CD4-positive, alpha-beta T cell treated with Interleukin-6 for 4 hours (primary cell): ENCODE results near the gene ADIPOR2.
"Not testable (repeated sequence)": the region's sequence is repeated elsewhere in the genome, so short reads cannot be mapped to it uniquely, and the experiment has no call there.

Experiments
- DNase-seq: peaks from one replicate; pipeline ENCODE4 v3.0.0-alpha.2; 2020; ENCODE audit warnings: mixed read lengths

Gene ADIPOR2

DNA sequence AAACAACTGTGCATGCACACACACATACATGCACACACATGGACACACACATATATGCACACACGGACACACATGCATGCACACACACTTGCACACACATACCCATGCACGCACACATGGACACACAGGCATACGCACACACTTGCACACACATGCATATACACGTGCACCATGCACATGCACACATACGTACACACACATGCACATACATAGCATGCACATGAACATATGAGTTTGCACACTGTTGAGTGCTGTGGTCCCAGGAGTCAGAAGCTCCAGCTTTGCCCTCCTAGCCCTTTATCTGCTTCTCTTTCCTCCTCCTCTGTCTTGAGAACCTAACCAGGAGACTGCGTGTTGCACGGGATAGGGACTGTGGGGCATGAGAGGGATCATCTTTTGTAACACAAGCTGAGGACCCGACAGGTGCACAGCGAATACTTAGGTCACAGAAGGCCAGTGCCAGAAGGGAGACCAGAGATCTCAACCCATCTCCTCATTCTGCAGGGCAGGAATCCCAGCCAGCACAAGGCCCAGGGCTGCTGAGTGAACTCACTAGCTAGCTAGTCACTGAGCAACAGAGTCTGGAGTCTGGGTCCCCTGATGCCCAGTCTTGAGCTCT is 126.0 kb downstream of the ADIPOR2 start:
- no peak for DNase-seq

GRCh38 chr12:1817928-1818327 is 127.1 kb downstream of the ADIPOR2 start:
- DNase-seq: not testable (repeated sequence)

- no peak for DNase-seq
These were observed 128.2 kb downstream of the ADIPOR2 start for GRCh38 chr12:1819050-1819449.

DNA sequence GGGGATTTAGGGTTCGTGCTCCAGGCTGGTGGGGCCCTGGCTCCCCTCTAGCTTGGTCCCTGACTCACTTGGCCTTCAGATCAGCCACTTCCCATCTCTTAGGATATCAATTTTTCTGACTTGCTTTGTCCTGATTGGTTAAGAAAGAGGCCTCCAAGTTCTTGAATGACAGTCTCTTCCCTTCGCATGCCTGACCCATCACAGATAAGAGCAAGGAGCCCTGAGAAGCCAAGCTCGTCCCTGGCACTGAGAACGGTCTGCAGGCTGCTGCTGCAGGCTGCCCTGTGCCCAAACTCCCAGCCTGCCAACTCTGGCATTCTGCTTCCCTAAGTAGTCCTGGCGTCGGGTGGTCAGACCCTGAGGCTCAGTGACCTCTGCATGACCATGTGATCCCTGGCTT is 128.7 kb downstream of the ADIPOR2 start:
- DNase-seq: no peak

DNA sequence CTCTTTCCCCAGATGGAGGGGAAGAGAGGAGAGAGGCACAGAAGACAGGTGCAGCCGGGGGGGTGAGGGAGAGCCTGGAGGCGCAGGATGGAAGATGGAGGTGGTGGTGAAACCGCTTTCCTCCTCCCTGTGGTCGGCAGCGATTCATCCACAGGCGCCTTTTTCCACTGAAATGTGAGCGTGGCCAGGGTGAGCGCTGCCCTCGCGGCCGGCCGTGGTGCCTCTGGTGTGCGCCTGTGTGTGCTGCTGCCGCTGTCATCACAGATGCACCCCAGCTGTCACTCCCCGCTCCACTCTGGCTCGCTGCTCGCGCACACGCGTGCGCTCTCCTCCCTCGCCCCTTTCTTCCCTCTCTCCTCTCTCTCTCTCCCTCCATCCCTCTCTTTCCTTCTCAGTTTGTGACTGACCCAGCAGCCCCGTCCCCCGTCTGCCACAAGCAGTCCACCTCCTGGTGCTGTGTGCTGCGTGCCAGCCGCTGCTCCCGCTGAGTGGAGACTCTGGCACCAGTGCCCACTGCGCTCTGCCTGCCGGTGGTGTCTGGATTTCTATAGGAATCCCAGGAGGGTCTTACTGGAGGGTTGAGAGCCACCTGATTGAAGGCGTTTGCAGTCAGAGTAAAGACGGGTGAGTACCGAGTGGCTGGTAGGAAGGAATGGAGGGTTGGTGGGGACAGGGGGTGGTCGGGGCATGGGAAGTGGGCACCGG is 129.5 kb downstream of the ADIPOR2 start, which contains the start of gene LRTM2:
Gene LRTM2, plus strand, starts transcription at position 375 of the 705 bp plus-strand sequence. CDS start 7,584 bp downstream, outside the sequence.
- DNase-seq: no peak

- DNase-seq: no peak
These were observed 130.0 kb downstream of the ADIPOR2 start for GRCh38 chr12:1820896-1821291.

- no peak for DNase-seq
These were observed 130.9 kb downstream of the ADIPOR2 start for GRCh38 chr12:1821805-1822204.

DNA sequence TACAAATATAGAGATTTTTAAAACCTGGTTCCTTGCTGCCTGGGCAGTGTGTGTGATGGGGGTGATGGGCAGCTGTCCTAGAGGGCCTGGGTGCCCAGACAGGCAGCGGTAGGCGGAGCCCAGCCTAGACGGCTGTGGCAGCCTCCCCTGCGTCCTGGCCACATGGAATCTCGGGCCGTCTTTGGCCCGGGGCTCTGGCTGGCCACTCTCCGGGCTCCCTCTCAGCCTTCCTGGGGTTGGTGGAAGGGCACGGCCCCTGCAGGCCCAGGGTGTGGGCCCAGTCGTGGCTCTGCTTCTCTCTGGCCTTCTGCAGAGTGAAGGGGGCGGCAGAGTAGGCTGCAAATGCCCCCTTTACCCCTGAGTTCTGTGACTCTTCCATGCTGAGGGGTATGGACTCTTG is 131.8 kb downstream of the ADIPOR2 start:
- DNase-seq: no peak

- no peak for DNase-seq
These were observed 132.4 kb downstream of the ADIPOR2 start for GRCh38 chr12:1823237-1823636.

DNA sequence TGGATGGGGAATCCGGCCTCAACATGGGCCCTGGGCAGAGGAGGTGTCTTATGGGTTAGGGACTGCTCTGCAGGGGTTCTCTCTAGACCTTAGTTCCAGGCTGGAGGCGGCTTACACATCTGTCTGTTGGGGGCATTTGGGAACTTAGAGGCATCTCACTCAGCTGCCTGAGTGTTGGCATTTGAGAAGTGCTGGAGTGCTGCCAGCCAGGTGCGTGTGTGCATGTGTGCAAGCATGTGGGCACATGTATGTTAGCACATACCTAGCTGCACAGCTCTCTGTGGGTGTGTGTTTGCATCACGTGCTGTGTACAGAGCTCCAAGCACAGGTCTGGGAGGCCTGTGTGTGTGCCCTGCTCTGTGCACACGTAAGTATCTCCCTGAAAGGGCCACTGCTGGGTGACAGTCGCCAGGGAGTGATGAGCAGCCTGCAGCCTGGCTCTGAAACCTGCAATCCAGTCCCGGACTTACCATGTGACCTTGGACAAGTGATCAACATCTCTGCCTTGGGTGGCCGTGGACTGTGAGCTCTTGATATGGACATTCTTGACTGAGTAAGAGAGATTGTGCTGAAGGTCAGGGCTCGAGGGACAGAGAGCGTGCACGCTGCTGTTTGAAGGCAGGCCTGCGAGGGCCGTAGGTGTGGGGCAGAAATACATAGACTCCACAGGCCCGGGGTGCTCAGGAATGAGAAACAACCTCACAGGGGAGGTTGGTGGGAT is 134.7 kb downstream of the ADIPOR2 start:
- DNase-seq: no peak

DNA sequence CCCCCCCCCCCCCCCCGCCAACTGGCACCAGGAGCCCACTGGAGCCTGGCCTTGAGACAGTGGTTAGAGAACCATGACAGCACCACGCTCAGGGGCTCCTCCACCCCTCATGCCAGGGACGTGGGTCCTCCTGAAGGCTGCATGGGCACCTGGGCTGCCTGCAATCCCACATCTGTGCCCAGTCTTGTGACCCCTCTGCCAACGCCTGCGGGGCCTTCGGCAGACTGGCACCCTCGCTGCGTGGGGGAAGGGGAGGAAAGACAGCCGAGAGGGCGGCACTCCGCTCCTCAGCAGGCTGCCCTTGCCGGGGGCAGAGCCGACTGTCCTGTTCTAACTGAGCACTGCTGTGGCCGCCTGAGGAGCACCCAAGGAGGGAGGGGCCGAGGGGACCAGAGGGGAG is 135.5 kb downstream of the ADIPOR2 start:
- DNase-seq: no peak

GRCh38 chr12:1826867-1827705 is 136.2 kb downstream of the ADIPOR2 start:
- DNase-seq: no peak

DNA sequence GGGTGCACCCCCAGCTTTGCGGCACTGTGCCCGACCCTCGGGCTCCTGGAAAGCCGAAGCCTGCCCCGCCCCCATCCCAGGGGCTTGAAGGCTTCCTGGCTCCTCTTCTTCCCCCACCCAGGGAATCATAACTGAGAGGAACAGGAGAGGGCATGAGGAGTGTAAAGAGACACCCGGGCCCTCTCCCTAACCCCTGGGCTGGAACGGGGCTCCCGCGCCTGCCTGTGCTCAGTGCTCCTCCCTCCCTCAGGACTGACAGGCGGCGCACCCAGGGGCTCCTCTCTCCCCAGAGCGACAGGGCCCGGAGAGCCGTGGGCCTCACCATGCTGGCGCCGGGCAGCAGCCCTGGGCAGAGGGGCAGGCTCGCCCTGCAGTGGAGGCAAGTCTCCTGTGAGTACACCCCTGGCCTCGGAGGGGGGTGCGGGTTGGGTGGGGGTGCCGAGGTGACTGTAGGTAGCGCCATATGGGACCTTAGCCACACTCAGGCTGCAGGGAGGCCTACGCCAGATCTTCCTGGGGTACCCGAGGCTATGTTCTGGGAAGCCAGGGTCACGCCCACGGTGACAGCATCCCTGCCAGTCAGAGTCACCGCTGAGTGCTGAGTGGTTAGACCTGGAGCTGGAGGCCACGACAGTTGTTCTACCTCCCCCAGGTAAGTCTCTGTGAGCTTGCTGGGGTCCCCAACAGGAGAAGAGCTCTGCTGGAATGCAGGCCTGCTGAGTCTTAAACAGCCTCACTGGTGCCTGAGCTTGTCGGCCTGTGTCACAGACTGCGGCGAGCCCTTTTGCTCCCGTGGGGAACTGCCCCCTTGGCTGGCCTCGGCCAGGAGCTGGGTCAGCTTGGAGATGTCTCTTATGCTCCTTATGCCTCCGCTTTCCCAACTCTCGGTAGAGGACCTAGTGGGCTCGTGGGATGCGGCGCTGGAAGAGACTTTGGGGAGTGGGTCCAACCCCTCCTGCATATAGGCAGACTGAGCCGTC is 137.2 kb downstream of the ADIPOR2 start:
- DNase-seq: no peak

DNA sequence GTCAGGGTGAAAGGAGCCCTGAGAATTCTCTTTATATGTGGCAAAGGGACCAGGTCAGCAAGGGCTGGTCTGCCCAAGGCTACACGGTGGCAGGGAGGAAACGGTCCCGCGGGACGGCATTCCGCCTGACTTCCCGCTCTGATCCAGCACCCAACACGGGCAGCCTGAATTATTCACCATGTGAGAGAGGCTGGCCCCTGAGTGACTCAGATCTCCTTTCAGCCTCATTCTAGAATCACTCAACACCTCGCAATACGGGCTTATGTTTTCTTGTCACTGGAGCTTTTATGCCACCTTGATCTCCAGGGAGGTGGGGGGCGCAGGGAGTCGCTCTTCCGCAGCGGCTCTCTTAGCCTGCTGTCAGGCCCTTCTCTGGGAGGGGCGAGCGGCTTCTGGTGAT is 138.0 kb downstream of the ADIPOR2 start:
- DNase-seq: no peak

DNA sequence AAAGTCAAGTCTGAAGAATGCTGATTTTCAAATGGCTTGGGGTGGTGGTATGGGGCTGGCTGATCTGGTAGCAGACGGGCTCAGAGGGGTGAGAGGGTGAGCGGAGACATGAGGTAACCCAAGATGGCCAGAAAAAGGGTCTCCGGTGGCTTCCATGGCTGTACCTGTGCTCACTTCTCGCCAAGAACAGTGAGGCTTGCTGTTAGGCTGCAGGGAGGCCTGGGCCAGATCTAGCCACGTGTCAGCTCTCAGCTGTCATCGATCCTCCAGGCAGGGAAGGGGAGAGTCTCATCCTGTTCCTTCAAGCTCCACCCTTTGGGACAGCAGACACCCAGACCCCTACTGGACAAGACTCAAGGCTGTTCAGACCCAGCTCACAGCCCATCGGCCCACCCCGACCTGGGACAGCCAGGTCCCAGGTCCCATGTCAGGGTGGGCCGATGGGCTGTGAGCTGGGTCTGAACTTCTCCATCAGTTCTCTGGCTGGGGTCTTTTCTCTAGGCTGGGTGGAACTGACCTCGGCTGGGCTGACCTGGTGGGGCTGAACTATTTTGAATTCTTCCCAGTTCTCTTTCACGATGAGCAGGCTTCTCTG is 138.5 kb downstream of the ADIPOR2 start:
- DNase-seq: no peak

DNA sequence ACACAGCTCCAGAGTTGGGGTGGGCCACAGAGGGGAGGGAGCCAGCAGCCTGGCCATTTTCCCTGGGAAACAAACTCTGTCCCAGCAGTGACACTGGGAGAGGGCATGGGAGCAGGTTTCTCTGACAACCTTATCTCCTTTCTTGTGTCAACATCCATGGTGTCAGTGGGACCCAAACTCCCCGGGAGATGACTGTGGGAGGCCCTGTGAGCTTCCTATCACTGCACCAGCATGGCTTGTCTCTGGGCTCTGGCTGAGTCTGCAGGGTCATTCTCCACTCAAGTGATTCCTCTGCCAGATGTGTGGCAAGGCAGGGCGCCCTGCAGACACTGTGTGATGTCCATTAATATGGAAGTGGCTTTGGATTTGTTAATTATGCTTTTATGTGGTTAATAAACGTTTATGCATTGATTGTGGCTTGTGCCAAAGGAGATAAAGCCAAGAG is 139.6 kb downstream of the ADIPOR2 start:
- no peak for DNase-seq

GRCh38 chr12:1830981-1831963 is 140.4 kb downstream of the ADIPOR2 start:
- no peak for DNase-seq

DNA sequence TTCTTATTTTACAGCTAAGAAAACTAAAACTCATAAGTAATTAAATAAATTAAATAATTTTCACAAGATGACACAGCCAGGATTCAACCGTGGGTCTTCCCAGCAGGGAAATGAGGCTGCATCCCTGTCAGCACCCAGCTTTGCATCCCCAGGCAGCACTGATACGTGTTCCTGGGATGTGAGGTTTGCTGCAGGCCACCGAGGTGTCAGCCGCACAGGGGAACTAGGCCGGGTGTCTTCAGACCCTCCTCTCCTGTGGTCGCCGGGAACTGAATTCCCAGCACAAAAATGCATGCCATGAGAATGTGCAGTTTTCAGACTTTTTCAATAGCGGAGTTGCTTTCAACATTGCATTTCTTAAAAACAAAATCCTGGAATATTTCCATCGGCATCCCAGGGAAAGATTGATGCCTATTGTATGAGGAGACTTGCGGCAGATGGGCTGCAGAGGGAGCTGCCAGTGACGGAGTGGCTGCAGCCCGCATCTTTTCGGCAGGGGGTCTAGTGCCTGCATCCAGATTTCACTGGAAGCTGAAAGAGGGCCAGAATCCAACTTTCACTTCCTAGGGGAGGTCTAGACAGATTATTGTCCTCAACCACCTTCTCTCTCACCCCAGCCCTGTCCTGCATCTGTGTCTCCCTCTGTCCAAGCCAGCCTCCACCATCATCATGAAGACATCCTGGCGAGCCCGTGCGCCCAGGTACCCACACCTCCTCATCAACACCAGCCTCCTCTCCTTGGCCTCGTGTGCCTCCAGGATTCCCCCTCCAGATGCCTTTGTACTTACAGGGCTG is 142.1 kb downstream of the ADIPOR2 start:
- DNase-seq: no peak

DNA sequence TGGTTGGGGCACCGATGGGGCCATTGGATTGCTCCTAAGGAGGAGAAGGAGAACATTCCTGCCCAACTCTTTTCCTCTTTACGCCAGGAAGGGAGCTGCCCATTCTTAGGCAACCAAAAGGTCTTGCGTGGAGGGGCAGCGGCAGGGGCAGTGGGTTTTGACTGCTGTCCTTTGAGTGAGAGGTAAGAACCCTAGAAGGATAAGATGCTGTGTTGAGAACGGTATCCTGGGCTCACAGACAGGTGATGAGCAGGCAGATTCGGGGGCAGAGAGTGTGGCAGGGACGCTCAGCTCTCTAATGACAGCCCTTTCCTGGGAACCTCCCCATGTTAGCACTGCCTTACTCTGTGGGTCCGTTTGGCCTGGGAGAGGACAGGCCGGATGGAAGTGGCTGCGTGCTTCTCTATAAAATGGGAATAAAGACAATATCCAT is 142.7 kb downstream of the ADIPOR2 start:
- no peak for DNase-seq
